ENCODE data around the gene C1orf52. TPM values are rescaled to one million over a fixed set of nuclear protein-coding genes. Genes with fewer than 3 reads are reported as not detected.

The C1orf52 gene
- polyA plus RNA-seq, 1 donor = 36.7 TPM

DNA sequence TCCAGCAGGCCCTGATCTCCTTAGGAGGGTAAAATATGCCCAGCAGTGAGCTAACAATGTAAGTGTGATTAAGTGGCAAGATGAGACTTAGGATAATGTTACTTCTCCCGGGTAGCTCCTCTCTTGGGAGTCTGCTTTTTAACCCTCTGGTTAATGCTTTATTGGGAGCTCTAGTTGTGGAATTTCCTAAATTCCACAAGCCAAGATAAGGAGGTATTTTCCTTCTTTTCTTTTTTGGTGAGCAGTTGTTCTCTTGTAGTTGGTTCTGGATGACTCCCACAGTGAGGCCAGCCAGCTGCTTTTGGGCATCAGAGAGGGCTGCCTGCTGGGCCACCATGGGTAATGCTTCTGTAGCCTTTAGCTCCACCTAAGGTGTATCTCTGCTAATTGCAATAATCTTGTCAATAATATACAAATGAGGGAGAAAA, 19.3 kb downstream of the C1orf52 start:
- Histone ChIP-seq H3K27me3 (ENCODE audit: control insufficient read depth, insufficient read depth, low read length) (no peaks in the 10 kb centered on the region), H3K36me3 (ENCODE audit: control insufficient read depth, insufficient read depth, low read length) (no peaks in the 10 kb centered on the region), H3K9me3 (ENCODE audit: control insufficient read depth, low read depth, low read length) (no peaks in the 10 kb centered on the region), H3K4me1 (ENCODE audit: control insufficient read depth, insufficient read depth, low read length) (no peaks in the 10 kb centered on the region), H3K4me3 (ENCODE audit: low read length) (no peak overlapping the region), H3K27ac (ENCODE audit: low read length) (no peak overlapping the region)
- no peak for DNase-seq
- WGBS (ENCODE audit: insufficient coverage, low lambda C conversion rate) = no CpG with 5 or more reads among the region's 1 CpG

DNA sequence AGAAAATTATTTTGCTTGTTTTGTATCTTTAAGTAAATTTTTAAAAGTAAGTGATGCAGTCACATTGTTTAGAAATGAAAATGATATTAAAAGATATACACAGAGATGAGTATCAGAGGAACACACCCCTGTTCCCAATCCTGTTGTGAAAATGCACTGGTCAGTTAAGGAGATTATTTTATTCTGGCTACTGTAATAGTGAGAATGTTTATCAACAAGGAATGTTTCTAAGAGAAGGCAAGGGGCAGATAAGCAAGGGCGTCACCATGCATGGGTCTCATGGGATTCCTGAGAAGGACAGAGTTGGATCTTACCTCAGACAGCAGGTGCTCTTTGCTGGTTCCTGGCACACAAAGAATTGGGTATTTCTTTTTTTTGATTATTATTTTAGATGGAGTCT, 21.8 kb downstream of the C1orf52 start:
- H3K9me3 ChIP-seq (ENCODE audit: control insufficient read depth, low read depth, low read length) = no peaks in the 10 kb centered on the region
- DNase-seq = no peak
- H3K4me1 ChIP-seq (ENCODE audit: control insufficient read depth, insufficient read depth, low read length) = no peaks in the 10 kb centered on the region
- H3K36me3 ChIP-seq (ENCODE audit: control insufficient read depth, insufficient read depth, low read length) = no peaks in the 10 kb centered on the region
- no peak overlapping the region for H3K27ac ChIP-seq (ENCODE audit: low read length)
- no CpG with 5 or more reads among the region's 1 CpG for WGBS (ENCODE audit: insufficient coverage, low lambda C conversion rate)
- no peaks in the 10 kb centered on the region for H3K27me3 ChIP-seq (ENCODE audit: control insufficient read depth, insufficient read depth, low read length)
- H3K4me3 ChIP-seq (ENCODE audit: low read length) = no peak overlapping the region

DNA sequence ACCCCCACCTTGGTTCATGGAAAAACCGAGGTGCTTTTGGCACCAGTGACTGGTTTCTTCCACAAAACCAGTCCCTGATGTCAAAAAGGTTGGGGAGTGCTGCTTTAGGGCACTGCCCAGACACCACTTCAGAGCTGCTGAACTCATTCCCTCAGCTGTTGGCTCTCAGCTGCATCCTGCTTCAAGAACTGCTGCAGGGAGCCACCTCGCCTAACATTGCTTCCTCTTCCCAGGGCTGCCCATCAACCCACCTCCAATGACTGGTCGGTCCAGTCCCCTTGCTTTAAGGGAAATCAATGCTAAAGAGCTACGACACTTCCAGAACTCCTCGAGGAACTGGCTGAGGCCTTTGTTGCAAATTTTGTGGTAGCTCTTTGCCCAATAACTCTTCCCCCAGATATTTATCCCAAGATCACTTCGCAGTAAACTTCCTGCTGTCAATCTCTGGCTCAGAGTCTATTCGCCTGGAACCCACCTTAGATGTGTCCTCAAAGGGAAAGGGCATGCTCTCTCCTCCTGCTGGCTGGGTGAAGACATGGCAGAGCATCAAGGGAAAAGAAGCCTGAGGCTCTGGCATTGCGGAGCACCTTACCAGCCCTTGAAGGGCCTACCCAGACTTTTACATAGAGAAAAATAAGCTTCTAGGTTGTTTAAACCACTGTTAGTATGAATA, 29.0 kb downstream of the C1orf52 start:
- no peak overlapping the region for H3K4me3 ChIP-seq (ENCODE audit: low read length)
- H3K36me3 ChIP-seq (ENCODE audit: control insufficient read depth, insufficient read depth, low read length) = no peaks in the 10 kb centered on the region
- no peak overlapping the region for H3K27ac ChIP-seq (ENCODE audit: low read length)
- WGBS (ENCODE audit: insufficient coverage, low lambda C conversion rate) = no CpG with 5 or more reads among the region's 8 CpGs
- H3K27me3 ChIP-seq (ENCODE audit: control insufficient read depth, insufficient read depth, low read length) = no peaks in the 10 kb centered on the region
- peaks cover 3% of the 10 kb centered on the region for H3K4me1 ChIP-seq (ENCODE audit: control insufficient read depth, insufficient read depth, low read length)
- no peaks in the 10 kb centered on the region for H3K9me3 ChIP-seq (ENCODE audit: control insufficient read depth, low read depth, low read length)
- no peak for DNase-seq

DNA sequence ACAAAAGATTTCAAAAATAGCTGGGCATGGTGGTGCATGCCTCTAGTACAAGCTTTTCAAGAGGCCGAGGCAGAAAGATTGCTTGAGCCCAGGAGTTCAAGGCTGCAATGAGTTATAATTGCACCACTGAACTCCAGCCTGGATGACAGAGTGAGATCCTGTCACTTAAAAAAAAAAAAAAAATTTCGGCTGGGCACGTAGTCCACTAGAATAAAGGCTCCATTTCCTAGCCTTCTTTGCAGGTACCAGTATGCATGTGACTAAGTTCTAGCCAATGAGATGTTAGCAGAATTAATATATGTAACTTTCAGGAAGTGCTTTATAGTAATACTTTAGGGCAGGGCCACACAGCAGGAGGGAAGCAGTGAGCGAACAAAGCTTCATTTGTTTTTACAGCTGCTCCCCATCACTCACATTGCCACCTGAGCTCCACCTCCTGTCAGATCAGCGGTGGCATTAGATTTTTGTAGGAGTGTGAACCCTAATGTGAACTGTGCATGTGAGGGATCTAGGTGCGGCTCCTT, 29.8 kb downstream of the C1orf52 start:
- H3K36me3 ChIP-seq (ENCODE audit: control insufficient read depth, insufficient read depth, low read length) = no peaks in the 10 kb centered on the region
- WGBS (ENCODE audit: insufficient coverage, low lambda C conversion rate) = no CpG with 5 or more reads among the region's 6 CpGs
- H3K4me3 ChIP-seq (ENCODE audit: low read length) = no peak overlapping the region
- no peak for DNase-seq
- no peaks in the 10 kb centered on the region for H3K27me3 ChIP-seq (ENCODE audit: control insufficient read depth, insufficient read depth, low read length)
- no peaks in the 10 kb centered on the region for H3K9me3 ChIP-seq (ENCODE audit: control insufficient read depth, low read depth, low read length)
- peaks cover 11% of the 10 kb centered on the region for H3K4me1 ChIP-seq (ENCODE audit: control insufficient read depth, insufficient read depth, low read length)
- no peak overlapping the region for H3K27ac ChIP-seq (ENCODE audit: low read length)

GRCh38 chr1:85228972-85229371, 30.5 kb downstream of the C1orf52 start:
- H3K27ac ChIP-seq (ENCODE audit: low read length) = no peak overlapping the region
- no peak for DNase-seq
- no peak overlapping the region for H3K4me3 ChIP-seq (ENCODE audit: low read length)
- H3K4me1 ChIP-seq (ENCODE audit: control insufficient read depth, insufficient read depth, low read length) = peaks cover 16% of the 10 kb centered on the region
- WGBS (ENCODE audit: insufficient coverage, low lambda C conversion rate) = no CpG with 5 or more reads among the region's 1 CpG
- H3K36me3 ChIP-seq (ENCODE audit: control insufficient read depth, insufficient read depth, low read length) = no peaks in the 10 kb centered on the region
- H3K27me3 ChIP-seq (ENCODE audit: control insufficient read depth, insufficient read depth, low read length) = no peaks in the 10 kb centered on the region
- H3K9me3 ChIP-seq (ENCODE audit: control insufficient read depth, low read depth, low read length) = no peaks in the 10 kb centered on the region

- Histone ChIP-seq H3K9me3 (ENCODE audit: control insufficient read depth, low read depth, low read length) (no peaks in the 10 kb centered on the region), H3K27ac (ENCODE audit: low read length) (peak overlapping the region; percentile 19), H3K4me3 (ENCODE audit: low read length) (no peak overlapping the region), H3K36me3 (ENCODE audit: control insufficient read depth, insufficient read depth, low read length) (no peaks in the 10 kb centered on the region), H3K27me3 (ENCODE audit: control insufficient read depth, insufficient read depth, low read length) (no peaks in the 10 kb centered on the region), H3K4me1 (ENCODE audit: control insufficient read depth, insufficient read depth, low read length) (peaks cover 16% of the 10 kb centered on the region)
- peak in 1 of 2 donors; percentile 26 for DNase-seq
- 20% methylated on average over 1 of the region's 5 CpGs for WGBS (ENCODE audit: insufficient coverage, low lambda C conversion rate)
Measured at GRCh38 chr1:85225624-85226380, 33.7 kb downstream of the C1orf52 start.

GRCh38 chr1:85224734-85225623, 34.5 kb downstream of the C1orf52 start:
- Histone ChIP-seq H3K4me3 (ENCODE audit: low read length) (no peak overlapping the region), H3K36me3 (ENCODE audit: control insufficient read depth, insufficient read depth, low read length) (no peaks in the 10 kb centered on the region), H3K27ac (ENCODE audit: low read length) (peak overlapping the region; percentile 25), H3K4me1 (ENCODE audit: control insufficient read depth, insufficient read depth, low read length) (peaks cover 16% of the 10 kb centered on the region), H3K27me3 (ENCODE audit: control insufficient read depth, insufficient read depth, low read length) (no peaks in the 10 kb centered on the region), H3K9me3 (ENCODE audit: control insufficient read depth, low read depth, low read length) (no peaks in the 10 kb centered on the region)
- WGBS (ENCODE audit: insufficient coverage, low lambda C conversion rate) = no CpG with 5 or more reads among the region's 3 CpGs
- DNase-seq = peak; percentile 84 to 90

- H3K4me1 ChIP-seq (ENCODE audit: control insufficient read depth, insufficient read depth, low read length) = peaks cover 16% of the 10 kb centered on the region
- H3K27me3 ChIP-seq (ENCODE audit: control insufficient read depth, insufficient read depth, low read length) = no peaks in the 10 kb centered on the region
- no peaks in the 10 kb centered on the region for H3K9me3 ChIP-seq (ENCODE audit: control insufficient read depth, low read depth, low read length)
- no peak overlapping the region for H3K27ac ChIP-seq (ENCODE audit: low read length)
- no peaks in the 10 kb centered on the region for H3K36me3 ChIP-seq (ENCODE audit: control insufficient read depth, insufficient read depth, low read length)
- H3K4me3 ChIP-seq (ENCODE audit: low read length) = no peak overlapping the region
- DNase-seq = no peak
Measured at GRCh38 chr1:85224295-85224694, 35.2 kb downstream of the C1orf52 start.

DNA sequence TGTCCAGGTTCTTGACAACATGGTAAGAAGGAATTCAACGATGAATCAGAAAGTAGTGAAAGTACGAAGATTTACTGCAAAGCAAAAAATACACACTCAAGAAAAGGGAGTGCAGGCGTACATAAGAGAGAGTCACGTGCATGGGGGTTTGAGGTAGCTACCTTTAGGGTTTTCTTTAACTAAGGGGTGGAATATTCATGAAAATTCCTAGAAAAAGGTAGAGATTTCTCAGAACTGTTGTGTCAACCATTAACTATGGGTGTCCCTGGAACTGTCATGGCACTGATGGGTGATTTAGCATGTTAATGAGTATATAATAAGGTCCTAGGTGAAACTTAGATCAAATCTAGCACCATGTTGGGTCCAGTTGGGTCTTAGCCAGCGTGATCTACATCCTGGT, 36.1 kb downstream of the C1orf52 start:
- Histone ChIP-seq H3K27ac (ENCODE audit: low read length) (no peak overlapping the region), H3K27me3 (ENCODE audit: control insufficient read depth, insufficient read depth, low read length) (no peaks in the 10 kb centered on the region), H3K4me3 (ENCODE audit: low read length) (no peak overlapping the region), H3K36me3 (ENCODE audit: control insufficient read depth, insufficient read depth, low read length) (no peaks in the 10 kb centered on the region), H3K4me1 (ENCODE audit: control insufficient read depth, insufficient read depth, low read length) (peaks cover 16% of the 10 kb centered on the region), H3K9me3 (ENCODE audit: control insufficient read depth, low read depth, low read length) (no peaks in the 10 kb centered on the region)
- WGBS (ENCODE audit: insufficient coverage, low lambda C conversion rate) = 67% methylated on average over 3 of the region's 5 CpGs
- DNase-seq = no peak

GRCh38 chr1:85220756-85221201, 38.7 kb downstream of the C1orf52 start:
- Histone ChIP-seq H3K36me3 (ENCODE audit: control insufficient read depth, insufficient read depth, low read length) (no peaks in the 10 kb centered on the region), H3K27me3 (ENCODE audit: control insufficient read depth, insufficient read depth, low read length) (no peaks in the 10 kb centered on the region), H3K9me3 (ENCODE audit: control insufficient read depth, low read depth, low read length) (no peaks in the 10 kb centered on the region), H3K4me3 (ENCODE audit: low read length) (no peak overlapping the region), H3K4me1 (ENCODE audit: control insufficient read depth, insufficient read depth, low read length) (peaks cover 16% of the 10 kb centered on the region), H3K27ac (ENCODE audit: low read length) (peak overlapping the region; percentile 9)
- peak; percentile 32 to 41 for DNase-seq
- no CpG with 5 or more reads among the region's 7 CpGs for WGBS (ENCODE audit: insufficient coverage, low lambda C conversion rate)
